ENCODE measurements around the gene GFI1.

- TF ChIP-seq EZH2 (IDR thresholded peaks at IDR 0.05; ENCODE audit: borderline replicate concordance, low read depth, low read length, poor library complexity, severe bottlenecking): no peak
- TF ChIP-seq, protein P1, sequence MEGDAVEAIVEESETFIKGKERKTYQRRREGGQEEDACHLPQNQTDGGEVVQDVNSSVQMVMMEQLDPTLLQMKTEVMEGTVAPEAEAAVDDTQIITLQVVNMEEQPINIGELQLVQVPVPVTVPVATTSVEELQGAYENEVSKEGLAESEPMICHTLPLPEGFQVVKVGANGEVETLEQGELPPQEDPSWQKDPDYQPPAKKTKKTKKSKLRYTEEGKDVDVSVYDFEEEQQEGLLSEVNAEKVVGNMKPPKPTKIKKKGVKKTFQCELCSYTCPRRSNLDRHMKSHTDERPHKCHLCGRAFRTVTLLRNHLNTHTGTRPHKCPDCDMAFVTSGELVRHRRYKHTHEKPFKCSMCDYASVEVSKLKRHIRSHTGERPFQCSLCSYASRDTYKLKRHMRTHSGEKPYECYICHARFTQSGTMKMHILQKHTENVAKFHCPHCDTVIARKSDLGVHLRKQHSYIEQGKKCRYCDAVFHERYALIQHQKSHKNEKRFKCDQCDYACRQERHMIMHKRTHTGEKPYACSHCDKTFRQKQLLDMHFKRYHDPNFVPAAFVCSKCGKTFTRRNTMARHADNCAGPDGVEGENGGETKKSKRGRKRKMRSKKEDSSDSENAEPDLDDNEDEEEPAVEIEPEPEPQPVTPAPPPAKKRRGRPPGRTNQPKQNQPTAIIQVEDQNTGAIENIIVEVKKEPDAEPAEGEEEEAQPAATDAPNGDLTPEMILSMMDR (conservative IDR thresholded peaks at IDR 0.05; ENCODE audit: low read depth, low read length): no peak
Observed at GRCh38 chr1:92442351-92442750, 44.4 kb downstream of the GFI1 start.
